Naive B cell (primary cell): ENCODE measurements around the gene SCN9A. TPM values are rescaled to one million over a fixed set of nuclear protein-coding genes. Genes with fewer than 3 reads are reported as not detected.

Source experiments
- ATAC-seq, 2 donors: fragments of 150-1000 bp; cut with Tn5 transposase; 2 replicates each; pipeline ENCODE4 v1.10.0; 2021; ENCODE audit warnings: low read depth in 2 of 2, mild to moderate bottlenecking in 2 of 2, moderate library complexity in 2 of 2
- DNase-seq: peaks from one replicate; pipeline ENCODE4 v3.0.0; 2022
- H3K27ac Mint-ChIP-seq, 6 donors: one replicate each; pipeline ENCODE4 v1.8.0; 2020 to 2022; ENCODE audit warnings: mild to moderate bottlenecking in 6 of 6, mixed read lengths in 6 of 6, moderate library complexity in 5 of 6, inconsistent platforms in 2 of 6
- H3K27me3 Mint-ChIP-seq, 3 donors: one replicate each; pipeline ENCODE4 v1.8.0; 2021 to 2022; ENCODE audit warnings: mixed read lengths in 3 of 3, mild to moderate bottlenecking in 1 of 3
- H3K36me3 Mint-ChIP-seq, 2 donors: one replicate each; pipeline ENCODE4 v1.8.0; 2020 to 2022; ENCODE audit warnings: mixed read lengths in 2 of 2, inconsistent platforms in 1 of 2, mild to moderate bottlenecking in 1 of 2
- H3K4me1 Mint-ChIP-seq, 3 donors: one replicate each; pipeline ENCODE4 v1.8.0; 2020 to 2022; ENCODE audit warnings: mixed read lengths in 3 of 3, inconsistent platforms in 1 of 3, mild to moderate bottlenecking in 1 of 3, moderate library complexity in 1 of 3
- H3K4me3 Mint-ChIP-seq, 8 donors: one replicate each; pipeline ENCODE4 v1.8.0; 2020 to 2022; ENCODE audit warnings: mild to moderate bottlenecking in 8 of 8, mixed read lengths in 8 of 8, moderate library complexity in 8 of 8, inconsistent platforms in 2 of 8
- H3K9me3 Mint-ChIP-seq, 7 donors: one replicate each; pipeline ENCODE4 v1.8.0; 2020 to 2022; ENCODE audit warnings: mixed read lengths in 7 of 7, mild to moderate bottlenecking in 5 of 7, inconsistent platforms in 2 of 7, moderate library complexity in 1 of 7
- polyA plus RNA-seq, 6 donors: library from polyadenylated mRNA; unstranded; fragments of 300-500 nt; fragmentation: Illumina TruSeq; gene quantifications; one replicate each; pipeline ENCODE4 v1.2.3, GENCODE V29; 2021; ENCODE audit warnings: low read depth in 6 of 6

SCN9A gene
- polyA plus RNA-seq, 6 donors from 2014 or later: not detected

GRCh38 chr2:166155589-166155988, 220.2 kb downstream of the SCN9A start:
- no peaks in the 10 kb centered on the region for H3K4me1 Mint-ChIP-seq
- H3K27me3 Mint-ChIP-seq: peaks cover 12 to 25% (median 16%) of the 10 kb centered on the region in 3 donors
- no peak overlapping the region for H3K4me3 Mint-ChIP-seq
- DNase-seq (no peak), ATAC-seq (no peak)
- H3K9me3 Mint-ChIP-seq: no peaks in the 10 kb centered on the region
- no peaks in the 10 kb centered on the region for H3K36me3 Mint-ChIP-seq
- no peak overlapping the region for H3K27ac Mint-ChIP-seq

- Mint-ChIP-seq H3K36me3 (no peaks in the 10 kb centered on the region), H3K9me3 (no peaks in the 10 kb centered on the region), H3K4me1 (no peaks in the 10 kb centered on the region), H3K27me3 (peaks cover 12 to 25% (median 15%) of the 10 kb centered on the region in 3 donors), H3K4me3 (no peak overlapping the region), H3K27ac (no peak overlapping the region)
- ATAC-seq (no peak), DNase-seq (no peak)
These were observed 220.9 kb downstream of the SCN9A start for GRCh38 chr2:166154685-166155338.

- H3K4me1 Mint-ChIP-seq: no peaks in the 10 kb centered on the region
- ATAC-seq (no peak), DNase-seq (no peak)
- H3K27me3 Mint-ChIP-seq: peaks cover 0 to 25% (median 5%) of the 10 kb centered on the region in 3 donors
- H3K36me3 Mint-ChIP-seq: no peaks in the 10 kb centered on the region
- no peak overlapping the region for H3K4me3 Mint-ChIP-seq
- H3K27ac Mint-ChIP-seq: no peak overlapping the region
- H3K9me3 Mint-ChIP-seq: no peaks in the 10 kb centered on the region
These were observed 223.7 kb downstream of the SCN9A start for GRCh38 chr2:166152064-166152463.

- H3K27ac Mint-ChIP-seq: no peak overlapping the region
- peaks cover 0 to 6% (median 5%) of the 10 kb centered on the region in 3 donors for H3K27me3 Mint-ChIP-seq
- H3K4me3 Mint-ChIP-seq: no peak overlapping the region
- H3K9me3 Mint-ChIP-seq: no peaks in the 10 kb centered on the region
- no peaks in the 10 kb centered on the region for H3K4me1 Mint-ChIP-seq
- DNase-seq: no peak
- no peaks in the 10 kb centered on the region for H3K36me3 Mint-ChIP-seq
- no peak for ATAC-seq
These were observed 227.0 kb downstream of the SCN9A start for GRCh38 chr2:166148500-166149400.

- Mint-ChIP-seq H3K36me3 (no peaks in the 10 kb centered on the region), H3K4me3 (no peak overlapping the region), H3K27me3 (no peaks in the 10 kb centered on the region), H3K27ac (no peak overlapping the region), H3K9me3 (no peaks in the 10 kb centered on the region), H3K4me1 (no peaks in the 10 kb centered on the region)
- no peak for DNase-seq
- ATAC-seq: no peak
These were observed 227.9 kb downstream of the SCN9A start for GRCh38 chr2:166147883-166148282.

Other genes with a start within 250 kb of the SCN9A start
- not detected for gene SCN1A, start 247.9 kb downstream of the SCN9A start, polyA plus RNA-seq
- under 1 TPM in 1 of 6 donors, not detected in 5; 0.11 TPM for gene SCN7A, start 118.3 kb upstream of the SCN9A start, polyA plus RNA-seq